ENCODE results near the gene GRB7.

The GRB7 gene

DNA sequence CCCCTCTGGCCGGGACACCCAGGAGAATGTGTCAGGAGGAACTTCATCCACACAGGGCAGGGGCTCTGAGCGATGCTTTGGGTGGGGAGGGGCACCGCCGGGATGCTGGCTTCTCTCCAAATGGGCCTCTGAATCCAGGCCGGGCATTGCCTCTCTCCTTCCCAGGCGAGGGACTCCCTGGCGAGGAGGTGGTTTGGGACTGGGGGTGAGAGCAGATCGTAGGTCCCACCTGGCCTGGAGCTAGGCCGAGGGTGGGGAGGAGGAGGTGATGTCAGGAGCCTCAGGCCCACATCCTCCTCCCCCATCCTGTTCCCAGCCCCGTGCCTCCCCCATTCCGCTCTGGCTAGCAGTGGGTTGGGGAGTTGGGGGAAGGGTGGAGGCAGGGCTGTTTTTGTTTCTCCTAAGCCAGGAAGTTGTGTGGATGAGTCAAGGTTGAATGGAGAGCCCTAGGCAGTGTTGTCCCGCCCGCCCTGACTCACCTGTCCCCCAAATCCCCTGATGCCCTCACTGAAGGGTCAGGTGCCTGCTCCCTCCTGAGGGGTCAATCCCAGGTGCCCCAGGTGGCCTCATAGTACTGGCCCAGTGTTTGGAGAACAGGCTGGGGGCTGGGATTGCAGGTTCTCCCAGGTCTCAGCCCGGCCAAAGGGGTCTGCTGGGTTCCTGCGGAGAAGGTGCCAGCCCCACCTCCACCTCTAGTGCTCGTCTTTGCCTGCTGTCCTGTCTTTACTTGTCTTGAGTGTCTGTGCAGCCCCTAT is 2.8 kb downstream of the GRB7 start:
- no peak for DNase-seq (ENCODE audit: low spot score)
- in situ Hi-C loops (cut with MboI; ENCODE audit: low pct_unique_long_range_greater_than_20kb, low sequenced_read_pairs, unreplicated experiment): no loop called here
- TF ChIP-seq, protein P1, sequence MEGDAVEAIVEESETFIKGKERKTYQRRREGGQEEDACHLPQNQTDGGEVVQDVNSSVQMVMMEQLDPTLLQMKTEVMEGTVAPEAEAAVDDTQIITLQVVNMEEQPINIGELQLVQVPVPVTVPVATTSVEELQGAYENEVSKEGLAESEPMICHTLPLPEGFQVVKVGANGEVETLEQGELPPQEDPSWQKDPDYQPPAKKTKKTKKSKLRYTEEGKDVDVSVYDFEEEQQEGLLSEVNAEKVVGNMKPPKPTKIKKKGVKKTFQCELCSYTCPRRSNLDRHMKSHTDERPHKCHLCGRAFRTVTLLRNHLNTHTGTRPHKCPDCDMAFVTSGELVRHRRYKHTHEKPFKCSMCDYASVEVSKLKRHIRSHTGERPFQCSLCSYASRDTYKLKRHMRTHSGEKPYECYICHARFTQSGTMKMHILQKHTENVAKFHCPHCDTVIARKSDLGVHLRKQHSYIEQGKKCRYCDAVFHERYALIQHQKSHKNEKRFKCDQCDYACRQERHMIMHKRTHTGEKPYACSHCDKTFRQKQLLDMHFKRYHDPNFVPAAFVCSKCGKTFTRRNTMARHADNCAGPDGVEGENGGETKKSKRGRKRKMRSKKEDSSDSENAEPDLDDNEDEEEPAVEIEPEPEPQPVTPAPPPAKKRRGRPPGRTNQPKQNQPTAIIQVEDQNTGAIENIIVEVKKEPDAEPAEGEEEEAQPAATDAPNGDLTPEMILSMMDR (IDR thresholded peaks at IDR 0.05; ENCODE audit: extremely low read depth, insufficient read depth, missing control alignments): no peak

DNA sequence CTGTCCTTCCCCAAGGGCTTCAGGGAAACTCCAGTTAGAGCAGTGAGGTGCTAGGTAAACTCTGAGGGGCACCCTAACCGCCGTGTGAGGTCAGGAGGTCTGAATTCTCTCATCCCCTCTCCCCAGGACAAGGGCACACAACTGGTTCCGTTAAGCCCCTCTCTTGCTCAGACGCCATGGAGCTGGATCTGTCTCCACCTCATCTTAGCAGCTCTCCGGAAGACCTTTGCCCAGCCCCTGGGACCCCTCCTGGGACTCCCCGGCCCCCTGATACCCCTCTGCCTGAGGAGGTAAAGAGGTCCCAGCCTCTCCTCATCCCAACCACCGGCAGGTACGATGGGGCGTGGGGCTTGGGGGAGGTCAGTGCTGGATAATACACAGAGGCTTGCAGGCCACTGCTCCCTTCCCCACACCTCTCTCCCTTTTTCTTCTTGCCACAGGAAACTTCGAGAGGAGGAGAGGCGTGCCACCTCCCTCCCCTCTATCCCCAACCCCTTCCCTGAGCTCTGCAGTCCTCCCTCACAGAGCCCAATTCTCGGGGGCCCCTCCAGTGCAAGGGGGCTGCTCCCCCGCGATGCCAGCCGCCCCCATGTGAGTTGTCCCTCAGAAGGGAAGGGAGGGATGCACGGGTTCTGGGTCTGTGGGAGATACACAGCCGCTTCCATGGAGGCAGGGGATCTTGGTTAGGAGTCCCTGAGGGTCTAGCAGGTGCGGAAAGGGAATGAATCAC is 4.6 kb downstream of the GRB7 start:
- TF ChIP-seq, protein P1 (IDR thresholded peaks at IDR 0.05; ENCODE audit: extremely low read depth, insufficient read depth, missing control alignments): no peak
- in situ Hi-C loops (cut with MboI; ENCODE audit: low pct_unique_long_range_greater_than_20kb, low sequenced_read_pairs, unreplicated experiment): no loop called here
- no peak for DNase-seq (ENCODE audit: low spot score)

DNA sequence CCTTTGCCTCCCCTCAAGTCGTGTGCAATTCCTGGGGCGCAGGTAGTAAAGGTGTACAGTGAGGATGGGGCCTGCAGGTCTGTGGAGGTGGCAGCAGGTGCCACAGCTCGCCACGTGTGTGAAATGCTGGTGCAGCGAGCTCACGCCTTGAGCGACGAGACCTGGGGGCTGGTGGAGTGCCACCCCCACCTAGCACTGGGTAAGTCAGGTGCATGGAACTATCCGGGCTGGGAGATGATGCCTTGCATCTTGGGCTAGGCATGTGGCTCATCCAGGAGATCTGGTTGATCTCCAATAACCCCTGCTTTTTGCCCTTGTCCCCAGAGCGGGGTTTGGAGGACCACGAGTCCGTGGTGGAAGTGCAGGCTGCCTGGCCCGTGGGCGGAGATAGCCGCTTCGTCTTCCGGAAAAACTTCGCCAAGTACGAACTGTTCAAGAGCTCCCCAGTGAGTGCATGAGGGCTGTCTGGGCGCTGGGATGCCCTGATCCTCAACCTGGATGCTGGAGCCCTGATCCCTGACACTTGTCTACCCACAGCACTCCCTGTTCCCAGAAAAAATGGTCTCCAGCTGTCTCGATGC is 5.2 kb downstream of the GRB7 start:
- TF ChIP-seq, protein P1 (IDR thresholded peaks at IDR 0.05; ENCODE audit: extremely low read depth, insufficient read depth, missing control alignments): no peak
- no peak for DNase-seq (ENCODE audit: low spot score)
- in situ Hi-C loops (cut with MboI; ENCODE audit: low pct_unique_long_range_greater_than_20kb, low sequenced_read_pairs, unreplicated experiment): no loop called here

- no peak for DNase-seq (ENCODE audit: low spot score)
- TF ChIP-seq, protein P1 (IDR thresholded peaks at IDR 0.05; ENCODE audit: extremely low read depth, insufficient read depth, missing control alignments): no peak
- in situ Hi-C loops (cut with MboI; ENCODE audit: low pct_unique_long_range_greater_than_20kb, low sequenced_read_pairs, unreplicated experiment): no loop called here
Measured at GRCh38 chr17:39744075-39744835, 6.5 kb downstream of the GRB7 start.

DNA sequence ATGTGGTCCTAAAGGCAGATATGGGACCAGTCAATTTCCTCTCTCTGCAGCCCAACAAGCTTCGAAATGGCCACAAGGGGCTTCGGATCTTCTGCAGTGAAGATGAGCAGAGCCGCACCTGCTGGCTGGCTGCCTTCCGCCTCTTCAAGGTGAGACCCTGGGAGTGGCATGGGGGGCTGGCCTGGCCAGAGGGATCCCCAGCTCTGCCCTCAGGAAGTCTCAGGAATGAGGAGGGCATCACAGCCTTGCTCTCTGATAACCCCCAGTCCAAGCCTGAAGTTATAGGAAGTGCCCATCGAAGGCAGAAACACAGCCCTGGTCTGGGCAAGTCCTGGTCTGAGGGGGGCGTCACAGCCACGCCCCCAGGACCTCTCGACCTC is 7.1 kb downstream of the GRB7 start:
- no peak for DNase-seq (ENCODE audit: low spot score)
- TF ChIP-seq, protein P1 (IDR thresholded peaks at IDR 0.05; ENCODE audit: extremely low read depth, insufficient read depth, missing control alignments): no peak
- in situ Hi-C loops (cut with MboI; ENCODE audit: low pct_unique_long_range_greater_than_20kb, low sequenced_read_pairs, unreplicated experiment): no loop called here
